SK-N-SH treated with all-trans-retinoic acid at 6 μM for 48 hours (cell line): Measurements from ENCODE around the gene ALK.

Experiments
- ARNTL ChIP-seq: fragments of 450-650 bp; formaldehyde crosslinking; IDR thresholded peaks from 2 replicates; pipeline ENCODE4 v1.5.0; 2020; ENCODE audit warnings: low read depth, mild to moderate bottlenecking, moderate library complexity, borderline replicate concordance
- BACH2 ChIP-seq: fragments of 250-450 bp; sonication (Bioruptor Pico); IDR thresholded peaks from 2 replicates; pipeline ENCODE4 v1.9.0; 2021; ENCODE audit warnings: mild to moderate bottlenecking, borderline replicate concordance
- CSDC2 ChIP-seq: fragments of 250-450 bp; sonication (Bioruptor Pico); IDR thresholded peaks from 2 replicates; pipeline ENCODE4 v1.5.0; 2020; ENCODE audit warnings: mild to moderate bottlenecking, moderate library complexity
- RARB ChIP-seq: fragments of 250-450 bp; sonication (Bioruptor Pico); IDR thresholded peaks from 2 replicates; pipeline ENCODE4 v1.8.0; 2021; ENCODE audit warnings: mild to moderate bottlenecking, moderate library complexity
- ZFP3 ChIP-seq: fragments of 250-450 bp; sonication (Bioruptor Pico); IDR thresholded peaks from 2 replicates; pipeline ENCODE4 v1.5.0; 2020; ENCODE audit warnings: mild to moderate bottlenecking, moderate library complexity
- ZNF565 ChIP-seq: fragments of 450-650 bp; formaldehyde crosslinking; conservative IDR thresholded peaks from 2 replicates; pipeline ENCODE4 v1.5.0; 2020; ENCODE audit warnings: low read depth, mild to moderate bottlenecking, moderate library complexity
- ZNF8 ChIP-seq: fragments of 450-650 bp; formaldehyde crosslinking; IDR thresholded peaks from 2 replicates; pipeline ENCODE4 v1.5.0; 2020; ENCODE audit warnings: mild to moderate bottlenecking, moderate library complexity

DNA sequence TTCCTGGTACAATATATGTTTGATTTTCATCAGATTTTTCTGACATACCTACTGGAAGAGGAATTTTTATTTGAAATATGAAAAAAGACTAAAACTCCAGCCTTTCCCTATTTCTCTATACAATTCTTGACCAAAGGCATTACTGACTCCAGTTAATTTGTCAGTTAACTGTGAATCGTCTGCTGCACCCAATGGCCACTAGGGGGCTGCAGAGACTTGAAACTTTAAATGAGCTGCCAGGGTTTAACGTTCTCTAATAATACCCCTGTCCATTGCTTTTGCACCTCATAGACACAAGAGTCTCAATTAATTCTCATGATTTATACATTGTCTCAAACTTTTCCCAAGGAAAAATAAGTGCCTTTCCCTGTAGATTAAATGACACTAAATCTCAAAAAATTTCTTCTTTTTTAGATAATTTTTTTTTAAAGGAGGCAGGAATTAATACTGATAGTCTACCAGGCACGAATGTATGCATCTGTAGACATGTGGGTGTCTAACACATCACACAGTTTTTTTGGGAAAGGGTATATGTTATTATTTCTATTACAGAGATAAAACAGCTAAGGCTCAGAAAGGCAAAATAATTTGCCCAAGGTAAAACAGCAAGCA is 1.8 kb upstream of the ALK start:
- no peak for TF ChIP-seq ZNF565 (CRISPR knock-in tag)
- no peak for TF ChIP-seq BACH2 (CRISPR knock-in tag)
- no peak for TF ChIP-seq RARB (CRISPR knock-in tag)
- no peak for TF ChIP-seq ZFP3
- no peak for TF ChIP-seq CSDC2
- TF ChIP-seq ARNTL = no peak
- TF ChIP-seq ZNF8 (CRISPR knock-in tag) = no peak
